GM12865 (cell line): ENCODE data around the gene ETS1.
"Not testable (repeated sequence)": the region's sequence is repeated elsewhere in the genome, so short reads cannot be mapped to it uniquely, and the experiment has no call there.

ENCODE experiments used
- DNase-seq: peaks from one replicate; pipeline ENCODE4 v3.0.0; 2010; ENCODE audit warnings: low read depth
- H3K4me3 ChIP-seq: 2 replicates; pipeline ENCODE4 v1.5.1; 2011; ENCODE audit warnings: mild to moderate bottlenecking, low read depth, low read length, control low read depth
- CTCF ChIP-seq: IDR thresholded peaks from 2 replicates; pipeline ENCODE4 v1.5.1; 2011; ENCODE audit warnings: low read length, control low read depth, low read depth, inconsistent platforms; ENCODE audit not compliant: insufficient read depth; ENCODE audit errors: missing control alignments

Gene ETS1

GRCh38 chr11:128447233-128447632, 140.1 kb downstream of the ETS1 start:
- no peak for DNase-seq
- H3K4me3 ChIP-seq, result no peak overlapping the region
- no peak for TF ChIP-seq CTCF

GRCh38 chr11:128445921-128446320, 141.4 kb downstream of the ETS1 start:
- not testable (repeated sequence) for DNase-seq

GRCh38 chr11:128437136-128437535, 150.2 kb downstream of the ETS1 start:
- no peak overlapping the region for H3K4me3 ChIP-seq
- DNase-seq, result no peak
- no peak for TF ChIP-seq CTCF

More at GRCh38 chr11:128445921-128446320, 141.4 kb downstream of the ETS1 start:
- H3K4me3 ChIP-seq, result not testable (repeated sequence)

DNA sequence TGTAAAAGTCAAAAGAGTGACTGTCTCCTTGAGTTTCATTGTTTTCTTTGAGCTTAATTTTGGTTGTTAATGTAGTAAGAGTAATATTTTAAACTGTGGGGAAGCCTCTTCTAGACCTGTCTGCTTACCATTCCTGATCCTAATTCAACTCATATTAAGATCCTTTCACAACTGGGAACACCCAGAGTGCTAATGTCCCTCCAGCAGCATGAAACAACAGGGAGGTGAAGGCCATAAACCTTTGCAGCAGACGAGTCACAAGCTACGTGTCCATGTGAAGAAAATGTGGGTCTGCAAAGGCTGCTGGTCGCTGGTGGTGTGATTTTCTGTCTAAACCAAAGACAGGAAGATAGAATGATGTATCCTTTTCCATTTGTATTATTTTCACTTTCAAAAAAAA, 152.5 kb downstream of the ETS1 start:
- TF ChIP-seq CTCF, result no peak
- DNase-seq, result no peak
- H3K4me3 ChIP-seq, result no peak overlapping the region

- no peak overlapping the region for H3K4me3 ChIP-seq
- DNase-seq, result no peak
- TF ChIP-seq CTCF, result no peak
These were observed 152.9 kb downstream of the ETS1 start for GRCh38 chr11:128434411-128434810.

DNA sequence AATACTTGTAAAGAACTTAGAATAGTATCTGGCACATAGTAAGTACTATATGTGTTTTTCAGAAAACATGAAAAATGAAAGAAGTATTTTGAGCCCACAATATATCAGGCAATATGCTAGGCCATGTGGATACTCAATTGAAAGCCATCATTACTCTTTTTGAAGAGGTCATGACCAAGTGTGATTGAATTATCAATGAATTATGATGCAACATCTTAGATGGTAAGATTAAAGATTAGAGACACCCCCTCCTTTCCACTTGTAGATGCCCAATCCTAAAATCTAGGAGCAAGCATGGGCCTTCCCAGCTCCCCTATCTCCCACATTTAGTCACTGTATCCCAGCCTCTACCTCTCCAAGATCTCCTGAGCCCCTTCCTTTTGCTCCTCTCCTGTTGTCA, 154.4 kb downstream of the ETS1 start:
- H3K4me3 ChIP-seq, result no peak overlapping the region
- no peak for DNase-seq
- TF ChIP-seq CTCF, result no peak

GRCh38 chr11:128431931-128432330, 155.4 kb downstream of the ETS1 start:
- no peak for TF ChIP-seq CTCF
- H3K4me3 ChIP-seq, result no peak overlapping the region
- DNase-seq, result no peak
